Immature natural killer cell (primary cell): ENCODE data around the gene CFAP65. TPM values are rescaled to one million over a fixed set of nuclear protein-coding genes. Genes with fewer than 3 reads are reported as not detected.
A peak's percentile ranks its signal among the peaks of the same experiment; 100 is the strongest.

Experiments
- DNase-seq, 3 donors: peaks; one replicate each; pipeline ENCODE4 v3.0.0; 2022; ENCODE audit warnings: mixed read lengths in 1 of 3
- H3K27ac Mint-ChIP-seq, 6 donors: one replicate each; pipeline ENCODE4 v1.8.0; 2020; ENCODE audit warnings: mixed read lengths in 6 of 6, mild to moderate bottlenecking in 5 of 6, inconsistent platforms in 4 of 6, moderate library complexity in 3 of 6
- H3K27me3 Mint-ChIP-seq, 3 donors: one replicate each; pipeline ENCODE4 v1.8.0; 2020 to 2021; ENCODE audit warnings: low read depth in 3 of 3, mild to moderate bottlenecking in 3 of 3, mixed read lengths in 3 of 3, moderate library complexity in 3 of 3, inconsistent platforms in 1 of 3
- H3K36me3 Mint-ChIP-seq, 3 donors: one replicate each; pipeline ENCODE4 v1.8.0; 2020; ENCODE audit warnings: mixed read lengths in 3 of 3, inconsistent platforms in 2 of 3, mild to moderate bottlenecking in 2 of 3
- H3K4me1 Mint-ChIP-seq, 2 donors: one replicate each; pipeline ENCODE4 v1.8.0; 2020; ENCODE audit warnings: inconsistent platforms in 2 of 2, mild to moderate bottlenecking in 2 of 2, mixed read lengths in 2 of 2, moderate library complexity in 1 of 2
- H3K4me3 Mint-ChIP-seq, 5 donors: one replicate each; pipeline ENCODE4 v1.8.0; 2020; ENCODE audit warnings: mild to moderate bottlenecking in 5 of 5, mixed read lengths in 5 of 5, inconsistent platforms in 3 of 5, moderate library complexity in 3 of 5
- H3K9me3 Mint-ChIP-seq, 6 donors: one replicate each; pipeline ENCODE4 v1.8.0; 2020; ENCODE audit warnings: mild to moderate bottlenecking in 6 of 6, mixed read lengths in 6 of 6, inconsistent platforms in 4 of 6, moderate library complexity in 3 of 6
- polyA plus RNA-seq, 3 donors: library from polyadenylated mRNA; unstranded; fragments of 300-500 nt; fragmentation: Illumina TruSeq; gene quantifications; one replicate each; pipeline ENCODE4 v1.2.3, GENCODE V29; 2021

CFAP65 gene
- polyA plus RNA-seq, 3 donors from 2014 or later = not detected

DNA sequence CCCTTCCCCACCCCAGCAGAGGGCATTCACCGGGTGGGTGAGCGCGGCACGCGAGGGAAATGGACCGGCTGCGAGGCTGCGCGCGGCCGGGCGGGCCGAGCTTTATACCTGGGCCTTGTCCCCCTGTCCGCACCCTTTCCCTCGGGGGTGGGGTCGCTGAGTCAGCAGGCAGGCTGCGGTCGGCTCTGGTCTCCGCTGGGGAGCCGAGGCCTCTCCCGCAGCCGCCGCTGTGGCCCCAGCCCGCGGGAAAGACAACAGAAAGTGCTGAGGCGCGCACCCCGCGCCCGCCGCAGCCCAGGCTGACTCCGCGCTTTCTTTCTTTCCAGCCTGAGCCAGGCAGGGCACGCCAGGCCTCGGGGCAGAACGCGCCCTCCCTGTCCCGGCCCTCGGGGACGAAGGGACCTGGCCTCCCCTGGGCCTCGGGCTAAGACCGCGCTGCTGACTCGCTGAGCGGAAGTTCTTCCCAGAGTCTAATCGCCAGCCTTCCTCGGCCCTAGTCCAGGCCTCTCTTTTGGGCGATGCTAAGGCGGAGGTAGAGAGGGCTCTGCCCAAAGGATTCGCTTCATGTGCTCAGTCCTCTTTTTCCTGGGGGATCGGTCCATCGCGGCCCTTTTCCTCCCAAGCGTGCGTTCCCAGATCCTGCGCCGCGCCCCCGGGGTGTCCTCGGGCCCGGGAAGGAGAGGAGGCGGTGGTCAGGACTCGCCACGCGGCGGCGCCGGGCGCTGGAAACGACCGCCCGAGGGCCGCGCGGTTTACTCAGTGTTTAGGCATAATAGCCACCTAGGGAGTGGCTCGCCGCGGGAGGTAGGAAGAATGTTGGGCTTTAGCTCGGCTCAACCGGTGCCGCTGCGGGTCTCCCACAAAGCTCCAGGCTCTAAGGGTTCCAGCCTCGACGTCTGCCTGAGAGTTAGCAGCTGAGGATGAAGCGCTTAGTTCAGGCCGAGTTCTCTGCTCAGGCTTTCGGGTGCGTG is 47.7 kb downstream of the CFAP65 start, which contains the start of gene CRYBA2:
TSS of gene CRYBA2 (minus strand) at position 78 of the 971 bp plus-strand sequence. CDS start 246 bp downstream, outside the sequence.
- peak within 1 kb of the TSS in 1 of 5 donors; percentile 9 for H3K4me3 Mint-ChIP-seq
- H3K27ac Mint-ChIP-seq = no peak within 1 kb of the TSS
- peaks cover 19 to 31% (median 26%) of the 10 kb centered on the region in 3 donors for H3K27me3 Mint-ChIP-seq
- peaks cover 6 to 7% of the 10 kb centered on the region in 2 donors for H3K4me1 Mint-ChIP-seq
- DNase-seq = no peak
- H3K9me3 Mint-ChIP-seq = peaks cover 0 to 3% (median 0%) of the 10 kb centered on the region in 6 donors
- H3K36me3 Mint-ChIP-seq = no peaks in the 10 kb centered on the region

DNA sequence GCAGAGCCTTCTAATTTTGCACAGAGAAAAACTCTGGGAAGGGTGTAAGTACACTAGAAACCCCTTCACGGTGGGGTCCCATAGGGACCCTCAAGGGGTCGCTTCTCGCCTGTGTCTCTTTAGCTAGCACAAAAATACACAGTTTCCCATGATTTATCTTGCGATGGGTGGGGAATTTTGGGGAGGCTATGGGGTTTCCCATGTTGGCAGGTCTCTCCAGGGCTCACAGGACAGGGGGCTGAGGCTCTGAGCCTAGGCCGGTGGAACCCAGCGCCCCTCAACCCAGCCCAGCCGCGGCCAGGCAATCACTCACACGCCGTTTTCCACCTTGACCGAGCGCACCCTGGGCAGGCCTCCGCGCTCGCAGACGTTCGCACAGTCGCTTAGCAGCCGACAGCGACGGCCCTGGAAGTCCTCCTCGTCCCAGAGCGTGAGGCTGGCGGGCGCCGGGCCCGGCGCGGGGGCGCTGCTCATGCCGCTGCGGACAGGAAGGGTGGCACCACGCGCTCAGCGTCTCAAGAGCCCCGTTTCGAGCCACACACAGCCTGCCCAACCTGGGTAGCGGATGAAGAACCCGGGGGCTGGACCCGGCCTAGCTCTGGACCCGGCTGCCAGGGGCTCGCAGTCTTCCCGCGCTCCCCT is 48.5 kb downstream of the CFAP65 start:
- peak overlapping the region in 1 of 5 donors; percentile 9 for H3K4me3 Mint-ChIP-seq

DNA sequence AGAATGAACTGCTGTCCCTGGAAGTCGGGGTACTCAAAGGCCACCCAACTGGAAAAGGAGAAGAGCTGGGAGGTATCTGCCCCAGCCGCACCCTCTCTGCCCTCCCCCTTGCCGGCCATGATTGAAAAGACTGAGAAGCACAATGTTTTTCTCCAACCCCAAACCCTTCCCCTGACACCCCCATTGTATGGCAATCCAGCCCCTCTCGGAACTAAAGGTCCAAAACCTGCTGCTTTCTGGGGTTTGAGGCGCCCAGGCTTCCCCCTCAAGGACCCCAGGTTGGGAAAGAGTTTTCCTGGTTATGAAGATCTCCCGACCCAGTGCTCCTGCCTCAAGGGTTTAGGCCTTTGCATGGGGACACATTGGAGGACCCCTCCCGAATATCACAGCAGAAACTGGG is 49.1 kb downstream of the CFAP65 start:
- H3K4me1 Mint-ChIP-seq = peaks cover 6 to 7% of the 10 kb centered on the region in 2 donors
- H3K27ac Mint-ChIP-seq = no peak overlapping the region
- peaks cover 0 to 3% (median 0%) of the 10 kb centered on the region in 6 donors for H3K9me3 Mint-ChIP-seq
- no peak for DNase-seq
- no peaks in the 10 kb centered on the region for H3K36me3 Mint-ChIP-seq
- peaks cover 17 to 28% (median 28%) of the 10 kb centered on the region in 3 donors for H3K27me3 Mint-ChIP-seq
- no peak overlapping the region for H3K4me3 Mint-ChIP-seq

More for the DNA sequence above, 48.5 kb downstream of the CFAP65 start:
- no peak for DNase-seq
- Mint-ChIP-seq H3K4me1 (peaks cover 6 to 7% of the 10 kb centered on the region in 2 donors), H3K27ac (no peak overlapping the region), H3K36me3 (no peaks in the 10 kb centered on the region), H3K27me3 (peaks cover 16 to 29% (median 26%) of the 10 kb centered on the region in 3 donors), H3K9me3 (peaks cover 0 to 3% (median 0%) of the 10 kb centered on the region in 6 donors)

DNA sequence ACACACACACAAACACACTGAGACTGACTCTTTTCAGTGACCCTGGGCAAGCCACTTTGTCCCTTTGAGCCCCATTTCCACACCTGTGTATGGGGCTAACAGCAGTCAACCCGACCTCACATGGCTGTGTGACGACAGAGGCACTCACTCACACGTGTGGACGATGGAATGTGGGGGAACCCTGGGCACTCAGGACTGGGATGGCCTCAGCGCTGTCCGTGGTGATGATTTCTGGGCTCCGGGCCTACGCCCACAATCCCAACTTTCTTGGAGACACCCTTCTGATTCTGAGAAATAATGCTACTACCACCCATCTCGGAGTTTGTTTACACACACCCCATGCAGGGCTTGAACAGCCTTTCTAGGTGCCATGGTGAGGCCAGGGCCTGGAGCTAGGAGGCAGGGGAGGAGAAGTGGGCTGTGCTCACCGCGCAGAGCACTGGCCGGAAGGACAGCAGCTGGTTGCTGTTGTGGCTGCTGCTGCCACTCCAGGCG is 49.6 kb downstream of the CFAP65 start:
- Mint-ChIP-seq H3K27ac (no peak overlapping the region), H3K4me1 (peaks cover 6 to 7% of the 10 kb centered on the region in 2 donors), H3K27me3 (peaks cover 18 to 27% (median 26%) of the 10 kb centered on the region in 3 donors), H3K9me3 (peaks cover 0 to 3% (median 0%) of the 10 kb centered on the region in 6 donors), H3K4me3 (peak overlapping the region in 1 of 5 donors; percentile 9), H3K36me3 (no peaks in the 10 kb centered on the region)
- no peak for DNase-seq

DNA sequence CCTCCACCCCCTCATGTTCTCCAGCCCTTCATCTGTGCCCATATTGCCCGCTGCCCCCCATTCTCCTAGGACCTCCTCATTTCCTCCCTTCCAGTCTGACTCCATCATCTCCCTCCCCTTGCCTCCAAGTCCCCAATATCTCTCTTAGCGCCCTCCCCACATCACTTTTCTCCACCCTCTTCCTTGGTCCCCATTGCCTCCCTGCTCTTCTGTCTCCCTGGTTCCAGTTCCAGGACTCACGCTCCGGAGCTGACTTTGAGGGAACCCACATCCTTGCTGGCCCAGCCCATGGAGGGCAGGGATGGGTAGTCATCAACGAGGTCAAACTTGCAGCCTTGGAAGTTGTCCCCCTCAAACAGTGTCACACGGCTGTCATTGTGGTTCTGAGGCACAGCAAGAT is 50.7 kb downstream of the CFAP65 start:
- Mint-ChIP-seq H3K27ac (no peak overlapping the region), H3K4me3 (no peak overlapping the region), H3K36me3 (no peaks in the 10 kb centered on the region), H3K4me1 (peaks cover 3 to 4% of the 10 kb centered on the region in 2 donors), H3K9me3 (peaks cover 0 to 3% (median 0%) of the 10 kb centered on the region in 6 donors), H3K27me3 (peaks cover 24 to 26% (median 25%) of the 10 kb centered on the region in 3 donors)
- DNase-seq = no peak

DNA sequence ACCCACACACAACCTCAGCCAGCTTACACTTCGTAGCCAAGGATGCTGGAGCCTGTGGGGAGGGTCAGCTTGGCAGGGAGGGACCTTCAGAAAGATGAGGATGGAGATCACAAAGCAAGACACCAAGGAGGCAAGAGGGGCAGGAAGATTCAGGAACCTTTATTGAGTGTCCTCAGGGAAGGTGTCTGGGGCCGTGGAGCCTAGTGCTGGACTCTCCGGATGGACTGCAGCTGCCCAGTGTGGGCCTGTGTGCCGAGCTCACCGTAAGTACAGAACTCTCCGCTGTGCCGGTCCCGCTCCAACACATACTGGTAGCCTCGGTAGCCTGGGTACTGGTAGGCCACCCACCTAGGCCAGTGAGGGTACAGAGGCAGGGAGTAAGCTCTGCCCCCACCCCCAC is 51.3 kb downstream of the CFAP65 start:
- no peak overlapping the region for H3K4me3 Mint-ChIP-seq
- no peaks in the 10 kb centered on the region for H3K4me1 Mint-ChIP-seq
- no peaks in the 10 kb centered on the region for H3K36me3 Mint-ChIP-seq
- peaks cover 23 to 26% (median 24%) of the 10 kb centered on the region in 3 donors for H3K27me3 Mint-ChIP-seq
- H3K27ac Mint-ChIP-seq = no peak overlapping the region
- peaks cover 0 to 3% (median 0%) of the 10 kb centered on the region in 6 donors for H3K9me3 Mint-ChIP-seq
- DNase-seq = no peak

DNA sequence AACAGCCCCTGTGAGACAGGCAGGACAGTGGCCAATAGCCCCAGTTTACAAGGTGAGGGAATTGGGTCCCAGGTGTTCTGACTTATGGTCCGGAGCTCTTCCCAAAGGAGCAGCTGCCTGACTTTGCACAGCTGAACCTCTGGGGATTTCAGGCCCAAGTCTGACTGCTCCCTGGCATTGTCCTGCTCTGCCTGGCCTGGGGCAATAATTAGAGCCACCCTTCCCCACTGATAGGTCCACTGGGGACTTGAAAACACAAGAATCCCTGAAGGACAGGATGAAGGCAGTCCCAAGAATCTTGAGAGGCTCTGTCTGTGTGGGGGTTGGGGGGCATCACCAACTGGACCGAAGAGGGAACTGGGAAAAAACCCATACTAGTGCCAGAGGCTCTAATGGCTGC is 52.7 kb downstream of the CFAP65 start:
- H3K27ac Mint-ChIP-seq = no peak overlapping the region
- H3K4me3 Mint-ChIP-seq = no peak overlapping the region
- no peak for DNase-seq
- no peaks in the 10 kb centered on the region for H3K4me1 Mint-ChIP-seq
- H3K9me3 Mint-ChIP-seq = no peaks in the 10 kb centered on the region
- no peaks in the 10 kb centered on the region for H3K36me3 Mint-ChIP-seq
- peaks cover 23 to 32% (median 26%) of the 10 kb centered on the region in 3 donors for H3K27me3 Mint-ChIP-seq

DNA sequence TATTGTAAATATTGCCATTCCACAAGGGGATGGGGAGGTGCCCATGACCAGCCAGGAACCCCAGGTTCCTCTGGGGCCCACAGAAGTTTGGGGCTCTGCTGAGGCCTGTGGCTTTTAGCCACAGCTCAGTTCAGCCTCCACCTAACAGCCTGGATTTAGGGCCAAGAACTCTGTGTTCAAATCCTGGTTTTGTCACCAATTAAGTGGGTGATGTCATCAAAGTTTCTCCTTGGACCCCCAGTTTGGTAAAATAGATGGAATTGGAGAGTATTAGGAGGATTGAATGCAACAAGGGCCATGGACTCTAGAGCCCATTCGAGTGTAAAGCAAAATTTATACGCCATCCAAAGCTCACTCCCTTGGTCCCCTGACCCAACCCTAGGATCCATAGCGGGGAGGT is 53.2 kb downstream of the CFAP65 start:
- DNase-seq = no peak
- Mint-ChIP-seq H3K27ac (no peak overlapping the region), H3K4me3 (no peak overlapping the region), H3K36me3 (no peaks in the 10 kb centered on the region), H3K9me3 (no peaks in the 10 kb centered on the region), H3K27me3 (peaks cover 24 to 35% (median 26%) of the 10 kb centered on the region in 3 donors), H3K4me1 (peaks cover 0 to 2% of the 10 kb centered on the region in 2 donors)

DNA sequence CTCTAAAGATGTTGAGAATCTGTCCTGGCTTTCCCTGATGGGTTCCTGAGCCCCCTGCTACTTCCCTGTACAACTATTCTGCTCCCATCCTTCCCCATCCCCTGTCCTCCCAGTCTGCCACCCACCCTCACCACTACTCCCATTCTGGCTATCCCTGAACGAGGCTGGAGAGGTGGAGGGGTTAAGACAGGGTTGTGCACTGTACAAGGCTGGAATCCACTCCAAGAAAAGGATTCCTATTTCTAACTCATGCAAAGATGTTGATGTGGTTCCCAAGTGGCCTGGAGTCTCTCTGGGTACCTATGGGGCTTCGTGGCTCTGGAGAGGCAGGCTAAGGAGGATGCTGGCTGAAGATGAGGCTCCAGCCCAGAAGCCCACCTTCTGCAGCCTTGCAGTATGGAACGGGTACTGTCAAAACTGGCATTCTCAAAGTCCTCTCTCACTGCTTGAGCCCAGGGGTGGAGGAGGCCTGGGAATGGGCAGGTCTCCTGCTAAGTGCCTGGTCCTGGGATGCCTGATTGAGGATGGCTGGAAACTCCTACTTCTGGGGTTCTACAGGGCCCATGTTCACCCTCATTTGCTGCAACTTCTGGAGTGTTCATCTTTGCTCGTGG is 55.1 kb downstream of the CFAP65 start:
- Mint-ChIP-seq H3K4me1 (peaks cover 2 to 6% of the 10 kb centered on the region in 2 donors), H3K4me3 (no peak overlapping the region), H3K36me3 (no peaks in the 10 kb centered on the region), H3K27me3 (peaks cover 21 to 38% (median 33%) of the 10 kb centered on the region in 3 donors), H3K27ac (no peak overlapping the region), H3K9me3 (no peaks in the 10 kb centered on the region)
- DNase-seq = no peak

DNA sequence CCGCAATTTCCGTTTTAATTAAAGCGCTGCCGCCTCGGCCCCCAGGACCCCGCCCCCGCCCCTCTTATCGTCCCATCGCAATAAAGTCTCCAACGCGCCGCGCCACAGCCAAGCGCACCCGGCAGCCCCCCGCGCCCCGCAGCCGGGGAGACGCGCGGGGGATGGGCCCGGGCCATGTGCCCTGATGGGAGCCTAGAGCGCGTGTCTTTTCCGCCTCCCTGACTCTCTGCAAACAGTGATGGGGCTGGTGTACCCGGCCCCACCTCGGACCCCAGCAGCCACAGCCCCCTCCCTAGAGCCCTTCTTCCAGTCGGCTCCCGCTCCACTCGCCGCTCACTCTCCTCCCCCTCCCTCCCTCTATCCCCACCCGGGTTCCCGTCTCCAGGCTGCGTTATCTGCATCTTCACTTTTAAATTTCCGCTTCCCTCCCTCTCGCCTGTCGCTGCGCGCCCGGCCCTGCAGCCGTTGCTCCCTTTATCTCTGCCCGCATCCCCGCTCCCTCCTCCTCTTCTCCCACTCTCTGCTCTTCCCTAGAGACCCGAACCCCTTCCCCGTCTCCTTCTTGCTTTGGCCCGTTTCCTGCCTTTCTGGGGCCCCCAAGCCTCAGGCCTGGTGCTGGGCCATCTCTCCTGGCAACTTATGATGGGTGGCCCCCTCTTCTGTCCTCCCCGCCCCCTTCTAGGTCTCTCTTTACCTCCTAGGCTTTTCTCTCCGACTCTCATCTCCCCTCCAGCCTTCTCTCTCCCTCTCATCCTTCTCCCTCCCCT is 55.8 kb downstream of the CFAP65 start:
- Mint-ChIP-seq H3K27me3 (peaks cover 21 to 43% (median 32%) of the 10 kb centered on the region in 3 donors), H3K4me3 (no peak overlapping the region), H3K27ac (no peak overlapping the region), H3K4me1 (peaks cover 7 to 10% of the 10 kb centered on the region in 2 donors), H3K9me3 (no peaks in the 10 kb centered on the region), H3K36me3 (no peaks in the 10 kb centered on the region)
- DNase-seq = no peak

DNA sequence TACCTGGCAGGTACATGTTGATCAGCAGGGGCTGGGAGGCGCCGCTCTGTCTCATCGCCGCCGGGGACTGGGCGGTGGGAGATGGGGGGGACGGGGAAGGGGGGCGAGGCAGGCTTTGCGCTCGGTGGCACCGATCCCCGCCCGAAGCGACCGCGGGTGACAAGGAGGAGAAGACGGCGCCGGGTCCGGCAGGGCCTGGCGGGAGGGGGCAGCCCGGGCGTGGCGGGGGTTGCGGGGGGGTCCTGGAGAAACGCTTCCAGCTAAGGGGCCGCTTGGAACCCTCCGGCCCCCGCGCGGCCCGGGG is 56.3 kb downstream of the CFAP65 start, which contains the start of gene FEV:
TSS of gene FEV (minus strand) at position 164 of the 304 bp plus-strand sequence. CDS start at position 55, 109 bp downstream.
- Mint-ChIP-seq H3K4me1 (peaks cover 7 to 13% of the 10 kb centered on the region in 2 donors), H3K9me3 (no peaks in the 10 kb centered on the region), H3K27me3 (peaks cover 17 to 45% (median 33%) of the 10 kb centered on the region in 3 donors), H3K4me3 (peak within 1 kb of the TSS in 1 of 5 donors; percentile 57), H3K27ac (no peak within 1 kb of the TSS), H3K36me3 (no peaks in the 10 kb centered on the region)
- DNase-seq = no peak

DNA sequence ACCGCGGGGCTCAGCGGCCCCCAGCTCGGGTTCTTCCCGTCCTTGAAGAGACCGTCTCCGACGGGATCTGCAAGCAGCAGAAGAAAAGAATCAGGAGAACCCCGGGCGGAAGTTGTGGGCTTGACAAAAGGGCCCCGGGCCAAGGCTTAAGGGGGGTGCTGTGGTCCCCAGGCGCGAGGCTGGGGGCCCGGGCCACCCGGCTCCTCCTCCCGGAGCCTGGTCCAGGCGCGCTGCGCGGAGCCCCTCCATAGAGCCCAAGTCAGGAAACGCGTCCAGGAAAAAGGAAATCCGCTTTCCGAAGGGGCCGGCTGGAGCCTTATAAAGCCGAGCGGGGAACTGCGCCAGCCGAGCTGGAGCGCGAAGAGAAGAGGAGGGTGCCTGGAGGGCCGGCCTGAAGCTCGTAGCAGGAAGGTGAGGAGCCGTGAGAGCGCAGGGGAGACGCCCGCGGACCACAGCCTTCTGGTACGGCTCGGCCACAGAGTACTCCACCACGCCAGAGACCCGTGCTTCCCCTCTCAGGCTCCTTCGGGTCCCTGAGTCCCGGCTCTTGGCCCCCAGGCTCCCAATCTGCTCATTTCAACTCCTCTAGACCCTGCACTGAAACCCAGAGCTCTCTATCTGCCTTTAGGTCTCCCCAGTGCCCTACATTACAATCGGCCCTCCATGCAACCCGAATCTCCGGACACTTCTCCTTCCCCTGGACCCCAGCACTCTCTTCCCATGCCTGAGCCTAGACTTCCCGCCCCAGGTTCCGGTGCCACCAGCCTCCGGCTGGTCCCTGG is 56.9 kb downstream of the CFAP65 start:
- DNase-seq = no peak
- Mint-ChIP-seq H3K36me3 (no peaks in the 10 kb centered on the region), H3K9me3 (no peaks in the 10 kb centered on the region), H3K27ac (no peak overlapping the region), H3K4me1 (peaks cover 7 to 18% of the 10 kb centered on the region in 2 donors), H3K4me3 (peak overlapping the region in 1 of 5 donors; percentile 57), H3K27me3 (peaks cover 15 to 42% (median 33%) of the 10 kb centered on the region in 3 donors)
